Uterus (tissue), 2 donors: ENCODE data around the gene PLEKHA1.

Experiments
- POLR2A ChIP-seq, 2 donors: fragments of 450-650 bp; IDR thresholded peaks; one replicate each; pipeline ENCODE4 v1.6.1; 2016; ENCODE audit warnings: antibody characterized with exemption in 2 of 2, mild to moderate bottlenecking in 1 of 2, moderate library complexity in 1 of 2
- TF ChIP-seq, protein P1 (sequence below), 4 experiments: fragments of 200-600 bp in 2 of 4; fragments of 450-650 bp in 2 of 4; sonication (generic) in 2 of 4; IDR thresholded peaks; one replicate each; pipeline ENCODE4 v1.5.1; 2016 to 2019; ENCODE audit warnings: antibody characterized with exemption in 4 of 4, mild to moderate bottlenecking in 2 of 4, moderate library complexity in 1 of 4

DNA sequence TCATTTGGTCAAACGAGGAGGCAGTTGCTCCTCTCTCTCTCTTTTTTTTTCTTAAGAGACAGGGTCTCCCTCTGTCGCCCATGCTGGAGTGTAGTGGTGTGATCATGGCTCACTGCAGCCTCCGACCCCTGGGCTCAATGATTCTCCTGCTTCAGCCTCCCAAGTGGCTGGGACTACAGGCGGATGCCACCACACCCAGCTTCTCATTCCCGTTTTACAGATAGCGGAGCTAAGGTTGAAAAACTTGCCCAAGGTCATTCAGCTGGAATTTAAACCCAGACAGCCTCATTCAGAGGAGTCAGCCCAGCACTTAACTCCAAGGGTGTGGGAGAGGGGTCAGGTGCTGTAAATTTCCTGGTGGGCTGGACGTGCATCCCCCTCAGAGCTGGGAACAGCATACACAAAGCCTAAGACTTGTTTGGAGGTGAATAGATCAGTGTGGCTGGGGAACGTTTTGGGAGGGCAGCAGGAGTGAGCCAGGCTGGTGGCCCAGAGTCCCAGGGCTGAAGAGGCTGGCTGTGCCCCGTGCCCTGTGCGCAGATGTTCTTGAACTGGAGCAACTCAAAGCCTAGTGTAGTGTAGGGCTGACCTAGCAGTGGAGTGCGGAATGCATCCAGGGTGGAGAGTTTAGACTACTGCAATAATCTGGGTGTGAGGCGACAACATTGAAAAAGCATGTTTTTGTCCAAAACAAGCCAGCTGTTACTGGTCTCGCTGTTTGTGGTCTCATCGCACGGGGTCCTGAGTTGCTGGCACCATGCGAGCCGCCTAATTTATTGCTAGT, 89.2 kb downstream of the PLEKHA1 start:
- TF ChIP-seq POLR2A (IDR thresholded peaks at IDR 0.05), result no peak
- TF ChIP-seq, protein P1, sequence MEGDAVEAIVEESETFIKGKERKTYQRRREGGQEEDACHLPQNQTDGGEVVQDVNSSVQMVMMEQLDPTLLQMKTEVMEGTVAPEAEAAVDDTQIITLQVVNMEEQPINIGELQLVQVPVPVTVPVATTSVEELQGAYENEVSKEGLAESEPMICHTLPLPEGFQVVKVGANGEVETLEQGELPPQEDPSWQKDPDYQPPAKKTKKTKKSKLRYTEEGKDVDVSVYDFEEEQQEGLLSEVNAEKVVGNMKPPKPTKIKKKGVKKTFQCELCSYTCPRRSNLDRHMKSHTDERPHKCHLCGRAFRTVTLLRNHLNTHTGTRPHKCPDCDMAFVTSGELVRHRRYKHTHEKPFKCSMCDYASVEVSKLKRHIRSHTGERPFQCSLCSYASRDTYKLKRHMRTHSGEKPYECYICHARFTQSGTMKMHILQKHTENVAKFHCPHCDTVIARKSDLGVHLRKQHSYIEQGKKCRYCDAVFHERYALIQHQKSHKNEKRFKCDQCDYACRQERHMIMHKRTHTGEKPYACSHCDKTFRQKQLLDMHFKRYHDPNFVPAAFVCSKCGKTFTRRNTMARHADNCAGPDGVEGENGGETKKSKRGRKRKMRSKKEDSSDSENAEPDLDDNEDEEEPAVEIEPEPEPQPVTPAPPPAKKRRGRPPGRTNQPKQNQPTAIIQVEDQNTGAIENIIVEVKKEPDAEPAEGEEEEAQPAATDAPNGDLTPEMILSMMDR (IDR thresholded peaks at IDR 0.05), result no peak
